Mucosa of descending colon (tissue), 3 donors: ENCODE measurements around the gene RPUSD3. TPM values are rescaled to one million over a fixed set of nuclear protein-coding genes. Genes with fewer than 3 reads are reported as not detected.

ENCODE experiments used
- ATAC-seq: fragments of 200-7000 bp; cut with Tn5 transposase; one replicate; pipeline ENCODE4 v1.9.1; 2020; ENCODE audit warnings: mild to moderate bottlenecking, moderate library complexity
- DNase-seq, 3 donors: peaks; one replicate each; pipeline ENCODE4 v3.0.0-alpha.2; 2020
- H3K36me3 ChIP-seq: fragments of 200-600 bp; one replicate; pipeline ENCODE4 v1.8.0; 2021; ENCODE audit warnings: low read depth, mild to moderate bottlenecking
- H3K4me1 ChIP-seq: fragments of 200-600 bp; one replicate; pipeline ENCODE4 v1.8.0; 2021; ENCODE audit warnings: low read depth, mild to moderate bottlenecking
- H3K4me3 ChIP-seq: fragments of 200-600 bp; one replicate; pipeline ENCODE4 v1.8.0; 2021; ENCODE audit warnings: mild to moderate bottlenecking
- H3K9me3 ChIP-seq: fragments of 200-600 bp; one replicate; pipeline ENCODE4 v1.8.0; 2021; ENCODE audit warnings: mild to moderate bottlenecking
- CTCF ChIP-seq: fragments of 200-600 bp; IDR thresholded peaks from one replicate; pipeline ENCODE4 v1.8.0; 2022; ENCODE audit warnings: antibody characterized with exemption, mild to moderate bottlenecking
- intact Hi-C, 2 donors: fragments of 100-400 bp; cut with DNase I in 1 of 2; cut with micrococcal nuclease in 1 of 2; formaldehyde crosslinking; loops; one replicate each; pipeline versions ENCODE4 v1.11.0 to v1.11.1; 2022; cut with DNase I, micrococcal nuclease
- total RNA-seq, 3 donors: library from RNA; stranded (reverse); fragmentation: NEBNext Ultra II Directional in 2 of 3; extraction: Animal tissue kit (Norgen Biotek cat#: 25700) in 2 of 3; gene quantifications; one replicate each; pipeline versions ENCODE4 v1.2.1 to v1.2.4, GENCODE V29; 2021 to 2023
- donor health status: DM: no; HTN: no; CAD: no; lungs with moderate emphysema.
- donor health status: DM: no; HTN: no; CAD: no.
- donor health status: DM: no; HTN: yes; CAD: no.

Gene RPUSD3
- total RNA-seq, 3 donors from 2014 or later = 26.1 to 35.6 (median 28.6) TPM

GRCh38 chr3:9803494-9803893, 40.3 kb downstream of the RPUSD3 start:
- no peak for TF ChIP-seq CTCF
- Histone ChIP-seq H3K9me3 (no peaks in the 10 kb centered on the region), H3K4me1 (peaks cover under 1% of the 10 kb centered on the region), H3K4me3 (no peak overlapping the region), H3K36me3 (peaks cover 21% of the 10 kb centered on the region)
- ATAC-seq (no peak), DNase-seq (no peak)
- intact Hi-C loops = no loop called here

GRCh38 chr3:9800529-9800928, 43.3 kb downstream of the RPUSD3 start:
- peak; percentile 31 for ATAC-seq

GRCh38 chr3:9797196-9797945, 46.4 kb downstream of the RPUSD3 start:
- DNase-seq = no peak
- intact Hi-C loops = no loop called here
- H3K9me3 ChIP-seq = no peaks in the 10 kb centered on the region
- ATAC-seq = no peak
- H3K36me3 ChIP-seq = peaks cover 19% of the 10 kb centered on the region
- no peak overlapping the region for H3K4me3 ChIP-seq
- peaks cover 3% of the 10 kb centered on the region for H3K4me1 ChIP-seq
- TF ChIP-seq CTCF = no peak

More at GRCh38 chr3:9800529-9800928, 43.3 kb downstream of the RPUSD3 start:
- no peak for DNase-seq
- no peak for TF ChIP-seq CTCF
- intact Hi-C loops = no loop called here
- Histone ChIP-seq H3K9me3 (no peaks in the 10 kb centered on the region), H3K36me3 (peaks cover 33% of the 10 kb centered on the region), H3K4me1 (no peaks in the 10 kb centered on the region), H3K4me3 (no peak overlapping the region)

GRCh38 chr3:9795207-9795606, 48.6 kb downstream of the RPUSD3 start:
- Histone ChIP-seq H3K4me1 (peaks cover 9% of the 10 kb centered on the region), H3K9me3 (no peaks in the 10 kb centered on the region), H3K36me3 (peaks cover 12% of the 10 kb centered on the region), H3K4me3 (no peak overlapping the region)
- no peak for DNase-seq
- TF ChIP-seq CTCF = no peak
- intact Hi-C loops = no loop called here
- ATAC-seq = no peak

GRCh38 chr3:9794400-9794799, 49.4 kb downstream of the RPUSD3 start:
- Histone ChIP-seq H3K36me3 (peaks cover 12% of the 10 kb centered on the region), H3K4me1 (peaks cover 9% of the 10 kb centered on the region), H3K9me3 (no peaks in the 10 kb centered on the region), H3K4me3 (no peak overlapping the region)
- no peak for ATAC-seq
- intact Hi-C loops = no loop called here
- DNase-seq = no peak
- TF ChIP-seq CTCF = no peak
